A549 (cell line): ENCODE data around the gene ARL1. TPM values are rescaled to one million over a fixed set of nuclear protein-coding genes. Genes with fewer than 3 reads are reported as not detected.
A peak's percentile ranks its signal among the peaks of the same experiment; 100 is the strongest.

Experiments
- ATAC-seq, 2 experiments: fragments of 200-7000 bp in 1 of 2; fragments of >200 bp in 1 of 2; cut with Nextera tagmentation in 1 of 2; cut with Tn5 transposase in 1 of 2; 3 replicates each; pipeline versions ENCODE4 v1.8.0 to v1.9.1; 2018 to 2020; ENCODE audit warnings: mild to moderate bottlenecking in 1 of 2, moderate library complexity in 1 of 2
- CTCF ChIA-PET: fragments of 300-600 bp; sonication (Branson Sonifier 250); formaldehyde crosslinking; extraction: SDS; loops from one replicate; lab custom pipeline; 2021; ENCODE audit warnings: antibody characterized with exemption, inconsistent platforms; lab: Yijun Ruan, JAX
- POLR2A ChIA-PET: fragments of 350-600 bp; formaldehyde crosslinking; extraction: SDS; loops from one replicate; lab custom pipeline; 2021; ENCODE audit warnings: antibody characterized with exemption, inconsistent platforms; lab: Yijun Ruan, JAX
- DNase-seq, 2 experiments: peaks; one replicate each; pipeline versions ENCODE4 v3.0.0 to v3.0.0-alpha.2; 2011 to 2016; ENCODE audit warnings: low read depth in 1 of 2, low spot score in 1 of 2
- FAIRE-seq: peaks from 2 replicates; lab custom pipeline; 2011; peaks lifted over from hg19 to GRCh38; lab: Jason Lieb, UNC
- H3K27ac ChIP-seq, 2 experiments: fragments of >200 bp; sonication (Bioruptor Twin); formaldehyde crosslinking; 3 replicates each; pipeline ENCODE4 v1.5.1; 2016 to 2017
- H3K4me1 ChIP-seq: fragments of >200 bp; sonication (Bioruptor Twin); formaldehyde crosslinking; 3 replicates; pipeline ENCODE4 v1.6.1; 2016
- H3K4me2 ChIP-seq: fragments of >200 bp; sonication (Bioruptor Twin); formaldehyde crosslinking; 3 replicates; pipeline ENCODE4 v1.6.1; 2016
- H3K4me3 ChIP-seq: fragments of >200 bp; sonication (Bioruptor Twin); formaldehyde crosslinking; 3 replicates; pipeline ENCODE4 v1.5.1; 2016
- H3K9me3 ChIP-seq: fragments of >200 bp; sonication (Bioruptor Twin); formaldehyde crosslinking; 3 replicates; pipeline ENCODE4 v1.6.1; 2016
- CBX8 ChIP-seq: fragments of 200-600 bp; sonication (generic); IDR thresholded peaks from 2 replicates; pipeline ENCODE4 v1.6.1; 2016
- CHD2 ChIP-seq: fragments of 150-350 bp; IDR thresholded peaks from 2 replicates; pipeline ENCODE4 v1.6.1; 2014; ENCODE audit warnings: low read length; ENCODE audit not compliant: partially characterized antibody
- CHD4 ChIP-seq: fragments of 200-600 bp; sonication (generic); IDR thresholded peaks from 2 replicates; pipeline ENCODE4 v1.6.1; 2016; ENCODE audit warnings: antibody characterized with exemption, mild to moderate bottlenecking, borderline replicate concordance
- EHF ChIP-seq: fragments of 250-450 bp; sonication (Bioruptor Pico); IDR thresholded peaks from 2 replicates; pipeline ENCODE4 v1.5.0; 2020; ENCODE audit warnings: mild to moderate bottlenecking
- EHMT2 ChIP-seq: fragments of 200-600 bp; sonication (generic); IDR thresholded peaks from 2 replicates; pipeline ENCODE4 v1.6.1; 2016; ENCODE audit warnings: antibody characterized with exemption, low read depth, mild to moderate bottlenecking, moderate library complexity
- ELK1 ChIP-seq: fragments of 150-350 bp; IDR thresholded peaks from 2 replicates; pipeline ENCODE4 v1.6.1; 2014; ENCODE audit warnings: low read depth, mild to moderate bottlenecking, low read length
- FOSB ChIP-seq: fragments of 250-450 bp; sonication (Bioruptor Pico); IDR thresholded peaks from 2 replicates; pipeline ENCODE4 v1.5.0; 2020; ENCODE audit warnings: mild to moderate bottlenecking, moderate library complexity
- FOXS1 ChIP-seq: fragments of 250-450 bp; sonication (Bioruptor Pico); IDR thresholded peaks from 2 replicates; pipeline ENCODE4 v1.5.0; 2020; ENCODE audit warnings: mild to moderate bottlenecking, moderate library complexity
- HOXB5 ChIP-seq: fragments of 250-450 bp; sonication (Bioruptor Pico); IDR thresholded peaks from 2 replicates; pipeline ENCODE4 v1.5.0; 2020; ENCODE audit warnings: mild to moderate bottlenecking, moderate library complexity
- KDM1A ChIP-seq: fragments of 200-600 bp; sonication (generic); IDR thresholded peaks from 2 replicates; pipeline ENCODE4 v1.6.1; 2016; ENCODE audit warnings: low read depth, mild to moderate bottlenecking
- MAFK ChIP-seq: fragments of 450-650 bp; IDR thresholded peaks from 2 replicates; pipeline ENCODE4 v1.6.1; 2014; ENCODE audit not compliant: partially characterized antibody
- MAZ ChIP-seq: fragments of 150-350 bp; IDR thresholded peaks from 2 replicates; pipeline ENCODE4 v1.6.1; 2014; ENCODE audit warnings: antibody characterized with exemption, low read depth, low read length, borderline replicate concordance
- NFE2L2 ChIP-seq: fragments of 150-350 bp; conservative IDR thresholded peaks from 2 replicates; pipeline ENCODE4 v1.6.1; 2014; ENCODE audit warnings: low read length
- NPAS2 ChIP-seq: fragments of 250-450 bp; sonication (Bioruptor Pico); IDR thresholded peaks from 2 replicates; pipeline ENCODE4 v1.8.0; 2022; ENCODE audit warnings: mild to moderate bottlenecking, moderate library complexity, borderline replicate concordance
- PHF8 ChIP-seq: fragments of 200-600 bp; sonication (generic); IDR thresholded peaks from 2 replicates; pipeline ENCODE4 v1.6.1; 2016; ENCODE audit warnings: low read depth, mild to moderate bottlenecking, antibody characterized with exemption, moderate library complexity, borderline replicate concordance
- RCOR1 ChIP-seq: fragments of 150-350 bp; IDR thresholded peaks from 2 replicates; pipeline ENCODE4 v1.6.1; 2014; ENCODE audit warnings: antibody characterized with exemption, low read length, low read depth
- TP53 ChIP-seq: fragments of 250-450 bp; sonication (Bioruptor Pico); IDR thresholded peaks from 2 replicates; pipeline ENCODE4 v1.5.0; 2021; ENCODE audit warnings: mild to moderate bottlenecking, moderate library complexity
- WGBS: methylation state at CpG from one replicate; pipeline ENCODE4 v1.1.6; 2017; ENCODE audit errors: missing lambda C conversion rate; 5-methylcytosine and 5-hydroxymethylcytosine counted together
- polyA plus RNA-seq, 4 experiments: library from polyadenylated mRNA; depleted of rRNA in 3 of 4; stranded (reverse); fragments of >200 nt; fragmentation: RNase III in 1 of 4; extraction: RNeasy Plus Mini Kit Qiagen cat#74134 plus additional on column Dnase treatment in 1 of 4; gene quantifications; 2 replicates in 3 of 4; 3 replicates in 1 of 4; pipeline ENCODE4 v1.2.3, GENCODE V29; 2011 to 2017
- TF ChIP-seq, protein P1 (sequence below): fragments of >200 bp; sonication (Bioruptor Twin); formaldehyde crosslinking; IDR thresholded peaks from 3 replicates; pipeline ENCODE4 v1.6.1; 2016
- TF ChIP-seq, protein P2 (sequence below): fragments of 200-600 bp; sonication (generic); IDR thresholded peaks from 2 replicates; pipeline ENCODE4 v1.6.1; 2016; ENCODE audit warnings: antibody characterized with exemption, mild to moderate bottlenecking, moderate library complexity
- TF ChIP-seq, protein P3 (sequence below): fragments of >200 bp; sonication (Bioruptor Twin); formaldehyde crosslinking; IDR thresholded peaks from 3 replicates; pipeline ENCODE4 v1.5.1; 2016

The ARL1 gene
- polyA plus RNA-seq, 2 of the 4 experiments (the other 2 are of a cell fraction): 70.3 to 141 TPM

- WGBS: 74% methylated on average over 4 of the region's 4 CpGs
- Histone ChIP-seq H3K27ac (no peak overlapping the region), H3K9me3 (no peaks in the 10 kb centered on the region), H3K4me3 (no peak overlapping the region), H3K4me2 (no peak overlapping the region), H3K4me1 (peaks cover 17% of the 10 kb centered on the region)
- ChIA-PET POLR2A (no interaction called here), CTCF (interaction anchor here (1.1 kb wide), 1 partner anchor 12 kb away, joined by 3 read pairs; no protein-coding TSS in a partner anchor)
- no peak for TF ChIP-seq KDM1A
- TF ChIP-seq CBX8: no peak
- no peak for TF ChIP-seq NPAS2 (CRISPR knock-in tag)
- TF ChIP-seq PHF8: no peak
- TF ChIP-seq EHF (CRISPR knock-in tag): no peak
- TF ChIP-seq RCOR1: no peak
- no peak for TF ChIP-seq NFE2L2
- ATAC-seq (no peak), FAIRE-seq (no peak), DNase-seq (no peak)
These were observed 48.1 kb upstream of the ARL1 start for GRCh38 chr12:101455685-101456084.

GRCh38 chr12:101441461-101442224 is 34.1 kb upstream of the ARL1 start:
- POLR2A ChIA-PET: no interaction called here
- Histone ChIP-seq H3K4me3 (no peak overlapping the region), H3K9me3 (no peaks in the 10 kb centered on the region), H3K27ac (no peak overlapping the region), H3K4me1 (no peaks in the 10 kb centered on the region), H3K4me2 (no peak overlapping the region)
- ATAC-seq (no peak), DNase-seq (no peak), FAIRE-seq (no peak)
- TF ChIP-seq NFE2L2: no peak
- no peak for TF ChIP-seq FOXS1 (CRISPR knock-in tag)
- TF ChIP-seq, protein P1, sequence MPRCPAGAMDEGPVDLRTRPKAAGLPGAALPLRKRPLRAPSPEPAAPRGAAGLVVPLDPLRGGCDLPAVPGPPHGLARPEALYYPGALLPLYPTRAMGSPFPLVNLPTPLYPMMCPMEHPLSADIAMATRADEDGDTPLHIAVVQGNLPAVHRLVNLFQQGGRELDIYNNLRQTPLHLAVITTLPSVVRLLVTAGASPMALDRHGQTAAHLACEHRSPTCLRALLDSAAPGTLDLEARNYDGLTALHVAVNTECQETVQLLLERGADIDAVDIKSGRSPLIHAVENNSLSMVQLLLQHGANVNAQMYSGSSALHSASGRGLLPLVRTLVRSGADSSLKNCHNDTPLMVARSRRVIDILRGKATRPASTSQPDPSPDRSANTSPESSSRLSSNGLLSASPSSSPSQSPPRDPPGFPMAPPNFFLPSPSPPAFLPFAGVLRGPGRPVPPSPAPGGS: no peak
- TF ChIP-seq HOXB5 (CRISPR knock-in tag): no peak
- TF ChIP-seq FOSB (CRISPR knock-in tag): no peak
- TF ChIP-seq TP53 (CRISPR knock-in tag): no peak
- no peak for TF ChIP-seq MAZ
- TF ChIP-seq, protein P2, sequence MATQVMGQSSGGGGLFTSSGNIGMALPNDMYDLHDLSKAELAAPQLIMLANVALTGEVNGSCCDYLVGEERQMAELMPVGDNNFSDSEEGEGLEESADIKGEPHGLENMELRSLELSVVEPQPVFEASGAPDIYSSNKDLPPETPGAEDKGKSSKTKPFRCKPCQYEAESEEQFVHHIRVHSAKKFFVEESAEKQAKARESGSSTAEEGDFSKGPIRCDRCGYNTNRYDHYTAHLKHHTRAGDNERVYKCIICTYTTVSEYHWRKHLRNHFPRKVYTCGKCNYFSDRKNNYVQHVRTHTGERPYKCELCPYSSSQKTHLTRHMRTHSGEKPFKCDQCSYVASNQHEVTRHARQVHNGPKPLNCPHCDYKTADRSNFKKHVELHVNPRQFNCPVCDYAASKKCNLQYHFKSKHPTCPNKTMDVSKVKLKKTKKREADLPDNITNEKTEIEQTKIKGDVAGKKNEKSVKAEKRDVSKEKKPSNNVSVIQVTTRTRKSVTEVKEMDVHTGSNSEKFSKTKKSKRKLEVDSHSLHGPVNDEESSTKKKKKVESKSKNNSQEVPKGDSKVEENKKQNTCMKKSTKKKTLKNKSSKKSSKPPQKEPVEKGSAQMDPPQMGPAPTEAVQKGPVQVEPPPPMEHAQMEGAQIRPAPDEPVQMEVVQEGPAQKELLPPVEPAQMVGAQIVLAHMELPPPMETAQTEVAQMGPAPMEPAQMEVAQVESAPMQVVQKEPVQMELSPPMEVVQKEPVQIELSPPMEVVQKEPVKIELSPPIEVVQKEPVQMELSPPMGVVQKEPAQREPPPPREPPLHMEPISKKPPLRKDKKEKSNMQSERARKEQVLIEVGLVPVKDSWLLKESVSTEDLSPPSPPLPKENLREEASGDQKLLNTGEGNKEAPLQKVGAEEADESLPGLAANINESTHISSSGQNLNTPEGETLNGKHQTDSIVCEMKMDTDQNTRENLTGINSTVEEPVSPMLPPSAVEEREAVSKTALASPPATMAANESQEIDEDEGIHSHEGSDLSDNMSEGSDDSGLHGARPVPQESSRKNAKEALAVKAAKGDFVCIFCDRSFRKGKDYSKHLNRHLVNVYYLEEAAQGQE: no peak
- no peak for TF ChIP-seq MAFK
- CTCF ChIA-PET: interaction anchor here (1.0 kb wide), 1 partner anchor 1327 kb away, joined by 3 read pairs; no protein-coding TSS in a partner anchor

GRCh38 chr12:101439236-101439635 is 31.7 kb upstream of the ARL1 start:
- no peaks in the 10 kb centered on the region for H3K4me1 ChIP-seq
- H3K27ac ChIP-seq: no peak overlapping the region
- DNase-seq: no peak
- ChIA-PET POLR2A (no interaction called here), CTCF (no interaction called here)
- no peaks in the 10 kb centered on the region for H3K9me3 ChIP-seq
- ATAC-seq: no peak
- FAIRE-seq: no peak
- no peak overlapping the region for H3K4me3 ChIP-seq
- WGBS: 52% methylated on average over 5 of the region's 5 CpGs
- no peak overlapping the region for H3K4me2 ChIP-seq
- TF ChIP-seq, protein P3, sequence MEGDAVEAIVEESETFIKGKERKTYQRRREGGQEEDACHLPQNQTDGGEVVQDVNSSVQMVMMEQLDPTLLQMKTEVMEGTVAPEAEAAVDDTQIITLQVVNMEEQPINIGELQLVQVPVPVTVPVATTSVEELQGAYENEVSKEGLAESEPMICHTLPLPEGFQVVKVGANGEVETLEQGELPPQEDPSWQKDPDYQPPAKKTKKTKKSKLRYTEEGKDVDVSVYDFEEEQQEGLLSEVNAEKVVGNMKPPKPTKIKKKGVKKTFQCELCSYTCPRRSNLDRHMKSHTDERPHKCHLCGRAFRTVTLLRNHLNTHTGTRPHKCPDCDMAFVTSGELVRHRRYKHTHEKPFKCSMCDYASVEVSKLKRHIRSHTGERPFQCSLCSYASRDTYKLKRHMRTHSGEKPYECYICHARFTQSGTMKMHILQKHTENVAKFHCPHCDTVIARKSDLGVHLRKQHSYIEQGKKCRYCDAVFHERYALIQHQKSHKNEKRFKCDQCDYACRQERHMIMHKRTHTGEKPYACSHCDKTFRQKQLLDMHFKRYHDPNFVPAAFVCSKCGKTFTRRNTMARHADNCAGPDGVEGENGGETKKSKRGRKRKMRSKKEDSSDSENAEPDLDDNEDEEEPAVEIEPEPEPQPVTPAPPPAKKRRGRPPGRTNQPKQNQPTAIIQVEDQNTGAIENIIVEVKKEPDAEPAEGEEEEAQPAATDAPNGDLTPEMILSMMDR: no peak
- TF ChIP-seq CHD2: no peak
- no peak for TF ChIP-seq EHMT2
- no peak for TF ChIP-seq ELK1
- peak; percentile 16 for TF ChIP-seq MAFK
- no peak for TF ChIP-seq CHD4
- TF ChIP-seq, all 56 proteins: peak for 1
